SKM-1 (cell line): Measurements from ENCODE around the gene PNMT.

Experiments
- DNase-seq: peaks from one replicate; lab custom pipeline; 2025; ENCODE audit not compliant: unreplicated experiment; lab: John Stamatoyannopoulos, UW

The PNMT gene

GRCh38 chr17:39667945-39668924 is at the start of gene PNMT:
TSS of gene PNMT (plus strand) at chr17:39668453. CDS start at chr17:39668476, 23 bp downstream.
- no peak for DNase-seq

GRCh38 chr17:39618956-39619785 is 49.1 kb upstream of the PNMT start:
- no peak for DNase-seq

- DNase-seq = no peak
These were observed 48.5 kb upstream of the PNMT start for GRCh38 chr17:39619786-39620101.

- peak; percentile 56 for DNase-seq
These were observed 46.5 kb upstream of the PNMT start for GRCh38 chr17:39621523-39622379.

GRCh38 chr17:39622380-39623006 is 45.8 kb upstream of the PNMT start:
- DNase-seq = no peak

GRCh38 chr17:39623356-39623950 is 44.8 kb upstream of the PNMT start:
- DNase-seq = peak; percentile 59

- DNase-seq = no peak
These were observed 43.9 kb upstream of the PNMT start for GRCh38 chr17:39624313-39624712.

- no peak for DNase-seq
These were observed 43.0 kb upstream of the PNMT start for GRCh38 chr17:39625198-39625785.

GRCh38 chr17:39626171-39627046 is 41.8 kb upstream of the PNMT start, which contains the start of gene PPP1R1B:
TSS of gene PPP1R1B (plus strand) at chr17:39626952. CDS start at chr17:39627393, 441 bp downstream.
- DNase-seq = no peak

GRCh38 chr17:39627047-39627711 is 41.1 kb upstream of the PNMT start:
- DNase-seq = no peak

GRCh38 chr17:39627712-39628516 is 40.3 kb upstream of the PNMT start:
- DNase-seq = no peak

- no peak for DNase-seq
These were observed 39.4 kb upstream of the PNMT start for GRCh38 chr17:39628655-39629493.

GRCh38 chr17:39629494-39629880 is 38.8 kb upstream of the PNMT start:
- no peak for DNase-seq

GRCh38 chr17:39629898-39630297 is 38.4 kb upstream of the PNMT start:
- peak; percentile 79 for DNase-seq

GRCh38 chr17:39631403-39631802 is 36.9 kb upstream of the PNMT start:
- no peak for DNase-seq

- no peak for DNase-seq
These were observed 35.9 kb upstream of the PNMT start for GRCh38 chr17:39632153-39632941.
